ENCODE results near the gene TCL1A. TPM values are rescaled to one million over a fixed set of nuclear protein-coding genes. Genes with fewer than 3 reads are reported as not detected.

Gene TCL1A
- total RNA-seq, 1 experiment from 2014 or later, result 5.5 TPM

DNA sequence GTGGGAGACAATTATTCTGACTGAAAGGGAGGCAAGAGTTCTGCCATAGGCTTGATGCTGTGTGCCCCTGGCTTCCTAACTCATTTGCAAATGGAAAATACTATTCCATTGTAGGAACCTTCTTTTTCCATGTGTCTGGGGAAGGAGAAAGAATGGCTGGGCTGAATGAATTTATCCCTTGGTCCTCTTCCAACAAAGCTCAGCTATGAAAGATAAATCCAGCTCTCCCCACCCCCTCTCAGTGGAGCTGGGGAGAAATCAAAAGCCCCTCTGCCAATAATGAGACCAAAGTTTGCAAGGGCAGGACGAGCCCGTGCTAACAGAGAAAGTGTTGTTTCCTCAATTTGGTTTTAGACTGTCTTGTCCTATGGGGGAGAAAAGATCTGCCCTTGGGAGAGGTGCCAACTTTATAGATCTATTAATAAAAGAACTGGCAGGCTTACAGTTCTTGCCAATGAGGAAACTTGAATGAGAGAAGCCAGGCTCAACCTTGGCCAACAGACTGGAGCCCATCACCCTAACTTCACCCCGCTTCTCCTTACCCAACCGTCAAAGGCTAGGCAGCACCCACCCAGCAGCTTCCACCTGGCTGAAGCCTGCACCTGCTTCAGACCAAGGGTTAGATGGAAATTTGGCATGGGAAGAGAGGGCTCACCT is 36.6 kb downstream of the TCL1A start:
- no peak for DNase-seq (ENCODE audit: low read depth)

- no peak for DNase-seq (ENCODE audit: low read depth)
Observed at GRCh38 chr14:95675486-95675885, 38.4 kb downstream of the TCL1A start.

DNA sequence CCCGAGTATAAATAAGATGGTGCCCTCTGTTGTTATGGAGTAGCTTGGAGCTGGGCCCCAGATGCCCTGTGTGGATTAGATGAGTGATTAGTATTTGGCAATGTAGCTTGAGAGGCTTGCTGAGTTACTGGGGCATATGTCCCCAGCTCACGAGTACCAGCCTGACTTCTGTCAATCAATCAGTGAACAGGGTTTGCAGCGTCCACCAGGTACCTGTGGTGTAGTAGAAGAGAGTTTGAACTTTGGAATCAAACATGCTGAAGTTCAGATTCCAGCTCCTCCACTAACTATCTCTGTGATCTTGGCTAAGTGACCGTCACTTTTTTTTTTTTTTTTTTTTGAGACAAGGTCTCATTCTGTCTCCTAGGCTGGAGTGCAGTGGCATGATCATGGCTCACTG is 39.3 kb downstream of the TCL1A start:
- no peak for DNase-seq (ENCODE audit: low read depth)

DNA sequence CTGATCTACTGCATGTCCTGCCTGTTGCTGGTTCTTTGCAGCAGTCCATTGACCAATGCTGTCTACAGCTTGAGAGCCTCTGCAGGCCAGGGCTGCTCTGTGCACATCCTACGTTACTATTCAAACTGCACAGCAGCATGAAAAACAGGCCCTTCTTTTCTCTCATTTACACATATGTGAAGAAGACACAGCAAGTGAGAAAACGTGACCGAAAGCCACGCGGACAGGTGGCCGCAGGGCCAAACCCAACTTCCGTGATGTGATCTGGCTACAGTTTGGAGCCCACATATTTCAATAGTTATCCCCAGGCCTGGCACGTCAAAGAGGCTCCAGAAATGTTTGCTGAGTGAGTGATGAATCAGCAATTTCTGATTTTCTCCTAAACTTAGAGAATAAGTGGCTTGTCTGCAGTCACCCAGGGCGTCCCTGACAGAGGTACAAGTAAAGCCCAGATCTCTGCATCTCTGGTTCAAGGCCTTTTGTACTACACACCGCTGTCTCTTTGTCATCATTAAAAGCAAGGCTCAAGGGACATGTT is 45.6 kb downstream of the TCL1A start:
- no peak for DNase-seq (ENCODE audit: low read depth)

GRCh38 chr14:95667249-95667693 is 46.7 kb downstream of the TCL1A start:
- DNase-seq (ENCODE audit: low read depth), result no peak

DNA sequence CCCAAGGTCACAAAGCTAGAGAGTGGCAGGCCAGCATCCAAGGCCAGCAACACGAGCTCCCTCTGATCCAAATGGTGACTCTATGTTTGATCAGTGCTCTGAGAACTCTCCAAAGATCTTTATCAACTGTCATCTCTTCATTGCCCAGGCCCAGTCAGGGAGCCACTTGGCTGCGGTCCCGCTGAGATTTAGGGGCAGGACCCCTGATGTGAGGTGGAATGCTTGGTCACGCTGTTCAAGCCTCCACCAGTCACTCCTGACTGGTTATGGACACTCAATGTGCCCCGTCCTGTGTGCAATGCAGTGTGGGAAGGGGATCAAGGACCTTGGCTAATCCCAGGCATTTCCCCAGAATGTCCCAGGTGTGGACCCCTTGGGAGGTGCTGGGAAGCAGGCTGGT is 47.5 kb downstream of the TCL1A start:
- DNase-seq (ENCODE audit: low read depth), result no peak

DNA sequence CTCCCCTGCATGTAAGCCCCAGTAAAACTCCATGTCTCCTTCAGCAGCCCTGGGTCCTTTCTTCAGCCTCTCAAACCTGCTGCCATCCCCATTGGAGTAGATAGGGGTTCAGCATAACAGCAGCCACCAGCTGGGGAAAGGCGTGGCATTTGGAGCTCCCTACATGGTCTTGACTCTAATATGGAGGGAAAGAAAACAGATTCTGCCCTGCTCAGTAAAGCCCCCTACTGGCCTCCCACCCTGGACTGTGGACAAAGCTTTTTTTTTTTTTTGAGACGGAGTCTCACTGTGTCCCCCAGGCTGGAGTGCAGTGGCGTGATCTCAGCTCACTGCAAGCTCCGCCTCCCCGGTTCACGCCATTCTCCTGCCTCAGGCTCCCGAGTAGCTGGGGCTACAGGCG is 48.4 kb downstream of the TCL1A start:
- DNase-seq (ENCODE audit: low read depth), result peak; percentile 26

- no peak for DNase-seq (ENCODE audit: low read depth)
Observed at GRCh38 chr14:95664546-95664945, 49.4 kb downstream of the TCL1A start.

DNA sequence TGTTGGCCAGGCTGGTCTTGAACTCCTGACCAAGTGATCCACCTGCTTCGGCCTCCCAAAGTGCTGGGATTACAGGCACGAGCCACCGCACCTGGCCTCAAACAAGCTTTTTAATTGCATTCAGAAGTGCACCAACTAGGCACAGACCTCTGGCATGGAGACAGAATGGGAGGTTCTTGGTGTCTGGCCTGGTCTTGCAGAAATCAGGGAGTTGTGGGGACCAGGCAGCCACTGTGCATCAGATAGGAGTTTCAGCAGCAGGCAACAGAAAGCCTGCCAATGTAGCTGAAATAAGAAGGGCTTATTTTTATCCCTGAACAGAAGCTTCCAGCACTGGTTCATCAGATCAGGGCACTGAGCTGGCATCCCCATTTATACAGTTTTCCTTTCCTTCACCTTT is 49.9 kb downstream of the TCL1A start:
- no peak for DNase-seq (ENCODE audit: low read depth)

DNA sequence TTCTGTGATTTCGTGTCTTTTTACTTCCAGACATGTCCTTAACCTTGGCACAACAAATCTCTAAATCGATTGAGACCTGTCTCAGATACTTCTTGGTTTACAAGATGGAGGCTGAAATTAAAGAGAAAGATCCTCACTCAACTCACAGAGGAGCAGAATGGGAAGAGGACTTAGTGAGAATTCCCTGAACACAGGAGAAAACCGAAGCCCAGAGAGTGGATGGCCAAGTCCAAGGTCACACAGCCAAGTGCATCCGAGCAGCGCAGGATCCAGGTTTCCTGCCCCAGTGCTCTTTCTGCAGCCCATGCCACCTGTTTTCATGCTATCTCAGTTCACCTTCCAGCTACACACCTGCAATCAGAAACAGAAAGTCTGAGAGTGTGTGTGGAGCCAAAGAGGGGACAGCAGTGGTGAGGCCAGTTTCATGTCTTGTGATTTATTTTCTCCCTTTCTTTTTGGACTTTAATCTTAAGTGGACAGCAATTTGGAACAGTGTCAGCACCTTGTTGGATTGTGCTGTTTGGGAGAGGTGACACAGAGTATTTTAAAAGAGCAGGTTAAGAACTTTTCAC is 50.6 kb downstream of the TCL1A start:
- no peak for DNase-seq (ENCODE audit: low read depth)

DNA sequence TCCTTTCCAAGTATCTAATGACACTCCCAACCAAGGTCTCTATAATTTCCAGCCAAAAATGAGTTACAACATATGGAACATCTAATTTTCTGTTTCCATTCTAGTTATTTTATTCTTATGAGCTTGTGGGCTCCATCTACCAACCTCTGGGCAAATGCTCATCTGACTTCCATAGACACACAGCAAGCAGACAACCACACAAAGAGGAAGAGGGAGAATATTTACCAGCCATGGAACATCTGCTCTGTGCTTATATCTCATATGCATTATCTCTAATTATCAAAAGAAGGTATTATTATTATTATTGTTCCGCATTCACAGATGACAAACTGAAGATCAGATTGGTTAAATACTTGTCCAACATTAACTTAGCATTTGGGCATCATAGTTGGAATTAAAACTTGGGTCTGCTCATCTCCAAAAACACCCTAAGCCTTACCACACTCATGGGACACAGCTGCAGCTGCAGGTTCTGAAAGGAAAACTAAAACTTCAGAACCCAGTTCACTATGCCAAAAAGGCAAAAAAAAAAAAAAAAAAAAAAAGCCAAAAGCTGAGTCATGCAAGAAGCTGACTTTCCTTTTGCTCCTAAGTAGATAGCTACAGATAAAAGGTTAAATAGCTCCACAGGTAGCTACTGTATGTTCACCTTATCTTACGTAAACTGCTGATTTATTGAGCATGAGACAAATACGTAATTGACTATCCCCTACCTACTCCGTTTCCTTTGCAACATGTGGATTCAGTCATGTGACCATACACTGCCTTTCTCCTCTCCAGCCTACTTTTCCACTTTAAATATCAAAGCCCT is 51.3 kb downstream of the TCL1A start:
- no peak for DNase-seq (ENCODE audit: low read depth)

GRCh38 chr14:95660651-95661515 is 53.0 kb downstream of the TCL1A start:
- DNase-seq (ENCODE audit: low read depth), result peak; percentile 33

DNA sequence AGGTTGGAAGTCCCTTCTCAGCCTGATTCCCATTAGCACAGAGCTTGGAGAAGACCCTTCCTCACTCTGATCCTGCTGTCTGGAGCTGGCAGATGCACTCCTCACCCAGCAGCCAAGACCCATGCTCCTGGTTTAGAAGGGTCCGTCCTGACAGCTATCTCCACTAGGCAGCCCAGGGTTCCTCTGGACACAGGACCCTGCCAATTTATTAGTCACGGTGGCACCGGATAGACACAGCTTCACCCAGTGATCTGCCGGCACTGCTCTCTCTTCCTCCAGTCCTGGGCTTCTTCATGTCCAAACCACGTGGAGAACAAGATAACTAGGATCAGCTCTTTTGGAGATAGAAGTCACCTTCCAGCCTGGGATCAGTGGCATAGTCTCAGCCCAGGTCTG is 53.9 kb downstream of the TCL1A start:
- DNase-seq (ENCODE audit: low read depth), result no peak

Other genes with a start within 250 kb of the TCL1A start
- 0.54 and 1.5 TPM in 2 replicates for gene SYNE3, start 197.5 kb downstream of the TCL1A start, total RNA-seq (2014; rRNA removed; shearing (Covaris generic))
- gene GLRX5, start 179.1 kb downstream of the TCL1A start, total RNA-seq (2014; rRNA removed; shearing (Covaris generic)), result 90.1 and 93.3 TPM in 2 replicates
- 0.11 and 0.42 TPM in 2 replicates for gene TCL1B, start 27.7 kb downstream of the TCL1A start, total RNA-seq (2014; rRNA removed; shearing (Covaris generic))
- 0.34 and 1.3 TPM in 2 replicates for gene TUNAR, start 162.7 kb upstream of the TCL1A start, total RNA-seq (2014; rRNA removed; shearing (Covaris generic))